ENCODE results near the gene QSOX2.
A peak's percentile ranks its signal among the peaks of the same experiment; 100 is the strongest.

The QSOX2 gene

GRCh38 chr9:136171801-136172411 lies 73.7 kb downstream of the QSOX2 start:
- DNase-seq = no peak

GRCh38 chr9:136171009-136171800 lies 74.4 kb downstream of the QSOX2 start:
- no peak for DNase-seq

GRCh38 chr9:136170006-136170901 lies 75.4 kb downstream of the QSOX2 start:
- peak; percentile 37 to 74 (median 54) for DNase-seq

GRCh38 chr9:136169495-136169894 lies 76.1 kb downstream of the QSOX2 start:
- DNase-seq = no peak

GRCh38 chr9:136163248-136163850 lies 82.3 kb downstream of the QSOX2 start:
- DNase-seq = no peak

- DNase-seq = no peak
These were observed 84.5 kb downstream of the QSOX2 start for GRCh38 chr9:136160995-136161610.

GRCh38 chr9:136160381-136160841 lies 85.2 kb downstream of the QSOX2 start:
- DNase-seq = no peak

- DNase-seq = no peak
These were observed 85.8 kb downstream of the QSOX2 start for GRCh38 chr9:136159851-136160250.

GRCh38 chr9:136157477-136158265 lies 87.9 kb downstream of the QSOX2 start:
- DNase-seq = no peak

Measured in suppressor macrophage (primary cell).